Measurements from ENCODE around the gene MYO9B. TPM values are rescaled to one million over a fixed set of nuclear protein-coding genes. Genes with fewer than 3 reads are reported as not detected.

Gene MYO9B
- total RNA-seq, 1 donor from 2014 or later: 123 TPM

DNA sequence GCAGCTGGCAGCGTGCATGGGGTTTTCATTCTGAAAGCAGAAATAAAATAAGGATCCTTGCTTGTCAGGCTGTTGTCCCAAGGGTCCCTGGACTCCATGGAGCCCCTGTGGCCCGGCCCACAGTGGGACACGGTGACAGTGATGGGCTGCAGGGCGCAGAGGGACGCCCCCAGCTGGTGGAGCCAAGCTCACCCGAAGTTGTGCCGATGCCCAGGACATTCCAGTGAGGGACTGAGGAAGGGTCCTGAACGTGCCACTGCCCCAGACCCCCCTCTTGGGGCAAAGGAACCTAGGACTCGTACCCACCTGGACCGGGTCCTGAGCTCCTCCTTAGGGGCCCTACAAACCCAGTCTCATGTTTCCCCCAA is 35.0 kb downstream of the MYO9B start:
- no peak overlapping the region for H3K9ac ChIP-seq (ENCODE audit: low read length)
- no peak overlapping the region for H3K27ac ChIP-seq (ENCODE audit: low read depth, low read length)
- H3K4me2 ChIP-seq (ENCODE audit: low read length): no peak overlapping the region
- Mint-ChIP-seq H3K27ac (ENCODE audit: unreplicated experiment) (no peak overlapping the region), H3K9me3 (ENCODE audit: unreplicated experiment) (no peaks in the 10 kb centered on the region), H3K4me1 (ENCODE audit: low read depth, unreplicated experiment) (peaks cover 18% of the 10 kb centered on the region), H3K36me3 (ENCODE audit: low read depth, unreplicated experiment) (peaks cover 22% of the 10 kb centered on the region), H3K27me3 (ENCODE audit: low read depth, unreplicated experiment) (no peaks in the 10 kb centered on the region), H3K4me3 (ENCODE audit: unreplicated experiment) (no peak overlapping the region)
- TF ChIP-seq CTCF (IDR thresholded peaks at IDR 0.05; ENCODE audit: insufficient read depth, low read depth, low read length) (no peak), EZH2 (IDR thresholded peaks at IDR 0.05; ENCODE audit: insufficient read depth, low read length) (no peak)
- H3K9me3 ChIP-seq (ENCODE audit: insufficient read depth, low read depth, low read length): no peaks in the 10 kb centered on the region
- H3K79me2 ChIP-seq (ENCODE audit: insufficient read depth, low read length): peaks cover 86% of the 10 kb centered on the region
- H4K20me1 ChIP-seq (ENCODE audit: insufficient read depth, low read length): peaks cover 65% of the 10 kb centered on the region
- DNase-seq (ENCODE audit: low read depth) (no peak), FAIRE-seq (no peak)
- no peak overlapping the region for H3K4me3 ChIP-seq (ENCODE audit: insufficient read depth, low read depth, low read length)
- H3K27me3 ChIP-seq (ENCODE audit: insufficient read depth, low read length): no peaks in the 10 kb centered on the region
- peaks cover 25% of the 10 kb centered on the region for H3K4me1 ChIP-seq (ENCODE audit: insufficient read depth, low read length)
- peaks cover 11% of the 10 kb centered on the region for H3K36me3 ChIP-seq (ENCODE audit: insufficient read depth, low read length)
- H2AFZ ChIP-seq (ENCODE audit: low read depth, low read length): no peak overlapping the region

GRCh38 chr19:17111766-17112165 is 36.2 kb downstream of the MYO9B start:
- peaks cover 18% of the 10 kb centered on the region for H3K4me1 Mint-ChIP-seq (ENCODE audit: low read depth, unreplicated experiment)

More at GRCh38 chr19:17111766-17112165, 36.2 kb downstream of the MYO9B start:
- Histone ChIP-seq H4K20me1 (ENCODE audit: insufficient read depth, low read length) (peaks cover 68% of the 10 kb centered on the region), H3K4me3 (ENCODE audit: insufficient read depth, low read depth, low read length) (no peak overlapping the region), H3K4me1 (ENCODE audit: insufficient read depth, low read length) (peaks cover 25% of the 10 kb centered on the region), H3K9me3 (ENCODE audit: insufficient read depth, low read depth, low read length) (no peaks in the 10 kb centered on the region), H3K4me2 (ENCODE audit: low read length) (no peak overlapping the region), H3K9ac (ENCODE audit: low read length) (no peak overlapping the region), H3K79me2 (ENCODE audit: insufficient read depth, low read length) (peaks cover 86% of the 10 kb centered on the region), H2AFZ (ENCODE audit: low read depth, low read length) (no peak overlapping the region), H3K27me3 (ENCODE audit: insufficient read depth, low read length) (no peaks in the 10 kb centered on the region), H3K27ac (ENCODE audit: low read depth, low read length) (no peak overlapping the region), H3K36me3 (ENCODE audit: insufficient read depth, low read length) (peaks cover 4% of the 10 kb centered on the region)
- no peak for TF ChIP-seq EZH2 (IDR thresholded peaks at IDR 0.05; ENCODE audit: insufficient read depth, low read length)
- no peak for TF ChIP-seq CTCF (IDR thresholded peaks at IDR 0.05; ENCODE audit: insufficient read depth, low read depth, low read length)
- no peak for DNase-seq (ENCODE audit: low read depth)
- Mint-ChIP-seq H3K36me3 (ENCODE audit: low read depth, unreplicated experiment) (peaks cover 24% of the 10 kb centered on the region), H3K4me3 (ENCODE audit: unreplicated experiment) (no peak overlapping the region), H3K9me3 (ENCODE audit: unreplicated experiment) (no peaks in the 10 kb centered on the region), H3K27me3 (ENCODE audit: low read depth, unreplicated experiment) (no peaks in the 10 kb centered on the region), H3K27ac (ENCODE audit: unreplicated experiment) (no peak overlapping the region)
- FAIRE-seq: no peak
